ENCODE results near the gene KRTAP4-16.
"Not testable (repeated sequence)": the region's sequence is repeated elsewhere in the genome, so short reads cannot be mapped to it uniquely, and the experiment has no call there.

The KRTAP4-16 gene

GRCh38 chr17:41131979-41132378 is 30.0 kb upstream of the KRTAP4-16 start:
- no peaks in the 10 kb centered on the region for H3K4me1 Mint-ChIP-seq
- TF ChIP-seq CTCF (IDR thresholded peaks at IDR 0.05): no peak
- no peak overlapping the region for H3K27ac Mint-ChIP-seq
- H3K4me3 Mint-ChIP-seq: no peak overlapping the region
- H3K27me3 Mint-ChIP-seq (ENCODE audit: low read depth, poor library complexity): peaks cover 15% of the 10 kb centered on the region
- no peak for DNase-seq
- no peaks in the 10 kb centered on the region for H3K36me3 Mint-ChIP-seq (ENCODE audit: low read depth)
- H3K9me3 Mint-ChIP-seq: peaks cover 11% of the 10 kb centered on the region

DNA sequence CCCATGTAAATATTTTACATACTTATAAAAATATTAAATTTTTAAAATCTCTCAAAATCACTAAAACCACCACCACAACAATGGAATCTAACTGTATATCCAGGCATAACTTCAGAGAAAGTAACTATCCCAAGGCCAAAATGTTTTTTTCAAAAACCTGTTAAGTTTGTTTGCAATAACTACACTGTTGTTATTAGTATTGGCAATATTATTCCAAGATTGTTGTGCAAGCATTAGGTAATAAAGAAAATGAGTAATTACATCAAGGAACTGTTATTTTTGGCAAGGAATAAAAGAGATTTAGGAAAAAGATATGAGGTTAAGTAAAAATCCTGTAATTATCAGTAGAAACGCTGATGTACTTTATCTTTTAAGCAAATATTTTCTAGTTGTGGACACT is 25.4 kb upstream of the KRTAP4-16 start:
- Mint-ChIP-seq H3K4me3 (no peak overlapping the region), H3K27ac (no peak overlapping the region), H3K9me3 (peaks cover 6% of the 10 kb centered on the region), H3K4me1 (no peaks in the 10 kb centered on the region), H3K36me3 (ENCODE audit: low read depth) (no peaks in the 10 kb centered on the region), H3K27me3 (ENCODE audit: low read depth, poor library complexity) (peaks cover 20% of the 10 kb centered on the region)
- DNase-seq: no peak
- no peak for TF ChIP-seq CTCF (IDR thresholded peaks at IDR 0.05)

GRCh38 chr17:41126412-41126811 is 24.4 kb upstream of the KRTAP4-16 start:
- Mint-ChIP-seq H3K27ac (no peak overlapping the region), H3K9me3 (peaks cover 6% of the 10 kb centered on the region), H3K27me3 (ENCODE audit: low read depth, poor library complexity) (peaks cover 14% of the 10 kb centered on the region), H3K36me3 (ENCODE audit: low read depth) (no peaks in the 10 kb centered on the region), H3K4me3 (no peak overlapping the region), H3K4me1 (no peaks in the 10 kb centered on the region)
- TF ChIP-seq CTCF (IDR thresholded peaks at IDR 0.05): no peak
- DNase-seq: no peak

- H3K4me3 Mint-ChIP-seq: no peak overlapping the region
- peaks cover 12% of the 10 kb centered on the region for H3K27me3 Mint-ChIP-seq (ENCODE audit: low read depth, poor library complexity)
- H3K27ac Mint-ChIP-seq: no peak overlapping the region
- no peaks in the 10 kb centered on the region for H3K36me3 Mint-ChIP-seq (ENCODE audit: low read depth)
- no peaks in the 10 kb centered on the region for H3K4me1 Mint-ChIP-seq
- TF ChIP-seq CTCF (IDR thresholded peaks at IDR 0.05): no peak
- no peak for DNase-seq
- H3K9me3 Mint-ChIP-seq: peaks cover 6% of the 10 kb centered on the region
Measured at GRCh38 chr17:41125064-41125463, 23.1 kb upstream of the KRTAP4-16 start.

DNA sequence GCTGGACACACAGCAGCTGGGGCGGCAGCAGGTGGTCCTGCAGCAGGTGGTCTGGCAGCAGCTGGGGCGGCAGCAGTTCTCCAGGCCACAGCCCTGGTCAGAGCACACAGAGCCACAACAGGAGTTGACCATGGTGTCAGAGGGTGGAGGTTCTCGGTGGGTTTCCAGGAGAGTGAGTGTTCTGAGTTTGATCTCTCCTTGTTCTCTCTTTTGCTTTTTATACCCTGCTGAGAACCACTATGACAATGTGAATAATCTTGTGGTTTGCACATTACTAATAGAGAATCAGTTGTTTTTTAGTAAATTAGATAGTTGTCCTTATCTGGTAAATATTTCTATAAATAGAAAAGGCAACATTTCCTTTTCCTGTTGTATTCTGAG is 22.0 kb upstream of the KRTAP4-16 start, which contains the start of gene KRTAP4-12:
TSS of gene KRTAP4-12 (minus strand) at position 192 of the 381 bp plus-strand sequence. CDS start at position 132, 60 bp downstream.
- H3K27ac Mint-ChIP-seq; H3K36me3 Mint-ChIP-seq (ENCODE audit: low read depth); H3K4me3 Mint-ChIP-seq; DNase-seq; H3K9me3 Mint-ChIP-seq; H3K4me1 Mint-ChIP-seq; H3K27me3 Mint-ChIP-seq (ENCODE audit: low read depth, poor library complexity): not testable (repeated sequence)

DNA sequence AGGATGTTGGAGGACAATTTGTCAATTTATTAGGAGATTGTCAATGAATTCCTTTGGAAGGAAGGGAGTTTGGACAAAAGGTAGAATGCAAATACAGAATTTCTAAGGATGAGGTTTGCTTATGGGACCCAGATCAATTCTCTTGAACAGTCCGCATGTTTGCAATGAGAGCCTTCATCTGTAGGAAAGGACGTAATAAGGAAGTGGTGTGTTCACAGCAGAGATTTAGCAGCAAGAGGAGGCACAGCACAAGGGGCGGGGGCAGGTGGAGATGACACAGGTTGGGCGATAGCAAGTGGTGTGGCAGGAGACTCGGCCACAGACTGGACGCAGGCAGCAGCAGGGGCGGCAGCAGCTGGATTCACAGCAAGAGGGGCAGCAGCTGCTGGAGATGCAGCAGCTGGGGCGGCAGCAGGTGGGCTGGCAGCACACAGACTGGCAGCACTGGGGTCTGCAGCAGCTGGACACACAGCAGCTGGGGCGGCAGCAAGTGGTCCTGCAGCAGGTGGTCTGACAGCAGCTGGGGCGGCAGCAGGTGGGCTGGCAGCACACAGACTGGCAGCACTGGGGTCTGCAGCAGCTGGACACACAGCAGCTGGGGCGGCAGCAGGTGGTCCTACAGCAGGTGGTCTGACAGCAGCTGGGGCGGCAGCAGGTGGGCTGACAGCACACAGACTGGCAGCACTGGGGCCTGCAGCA is 21.4 kb upstream of the KRTAP4-16 start:
- not testable (repeated sequence) for H3K4me3 Mint-ChIP-seq; H3K27ac Mint-ChIP-seq; DNase-seq; H3K4me1 Mint-ChIP-seq; H3K27me3 Mint-ChIP-seq (ENCODE audit: low read depth, poor library complexity); H3K36me3 Mint-ChIP-seq (ENCODE audit: low read depth); H3K9me3 Mint-ChIP-seq

- Mint-ChIP-seq H3K4me1 (no peaks in the 10 kb centered on the region), H3K36me3 (ENCODE audit: low read depth) (no peaks in the 10 kb centered on the region), H3K4me3 (no peak overlapping the region), H3K27ac (no peak overlapping the region), H3K9me3 (no peaks in the 10 kb centered on the region), H3K27me3 (ENCODE audit: low read depth, poor library complexity) (peaks cover 4% of the 10 kb centered on the region)
- no peak for DNase-seq
- no peak for TF ChIP-seq CTCF (IDR thresholded peaks at IDR 0.05)
Measured at GRCh38 chr17:41121742-41122141, 19.7 kb upstream of the KRTAP4-16 start.

DNA sequence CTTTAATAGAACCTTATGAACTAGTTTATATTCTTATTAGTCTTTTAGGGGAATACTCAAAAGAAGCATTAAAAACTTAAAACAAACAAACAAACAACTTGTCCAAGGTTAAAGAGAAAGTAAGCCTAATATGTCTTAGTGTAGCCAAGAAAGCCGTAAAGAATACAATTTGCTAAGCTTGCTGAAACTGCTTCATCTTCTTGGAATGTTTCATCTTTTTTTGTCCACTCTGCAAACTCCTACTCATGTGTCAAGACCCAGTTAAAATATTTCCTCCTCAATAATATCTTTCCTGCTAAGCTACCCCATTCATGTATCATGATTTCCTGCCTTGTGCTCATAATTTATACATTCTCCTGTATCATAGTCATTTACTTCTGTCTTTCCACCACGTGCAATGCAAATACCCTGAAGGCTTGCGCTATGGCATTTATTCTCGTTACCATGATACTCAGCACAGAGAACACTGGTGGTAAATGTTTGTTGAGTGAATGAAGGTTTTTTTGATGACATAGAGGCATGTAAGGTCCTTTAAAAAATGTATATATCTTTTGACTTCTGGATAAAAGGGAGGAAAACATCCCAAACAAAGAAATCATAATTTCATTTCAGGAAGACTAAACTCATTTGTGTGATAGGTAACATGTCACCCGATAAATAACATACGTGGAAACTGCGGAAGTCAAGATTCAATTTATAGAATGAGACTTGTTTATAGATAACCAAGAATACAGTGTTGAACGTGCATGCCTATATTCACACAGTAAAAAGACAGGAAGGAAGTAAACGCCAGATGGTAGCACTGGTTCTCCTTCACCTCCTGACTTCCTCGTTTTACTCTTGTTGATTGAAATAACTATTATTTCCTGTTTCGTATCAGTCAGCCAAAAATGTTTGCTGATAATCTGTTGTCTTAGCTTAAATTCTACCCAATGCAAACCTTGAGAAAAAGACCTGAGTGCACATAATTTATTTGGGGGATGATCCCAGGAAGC is 18.0 kb upstream of the KRTAP4-16 start:
- H3K27ac Mint-ChIP-seq, H3K4me3 Mint-ChIP-seq: not testable (repeated sequence)

More for the DNA sequence above, 18.0 kb upstream of the KRTAP4-16 start:
- DNase-seq; H3K4me1 Mint-ChIP-seq; H3K36me3 Mint-ChIP-seq (ENCODE audit: low read depth); H3K9me3 Mint-ChIP-seq; H3K27me3 Mint-ChIP-seq (ENCODE audit: low read depth, poor library complexity): not testable (repeated sequence)
